Vagina (tissue), 2 donors: ENCODE data around the gene PACRG.

ENCODE experiments used
- POLR2A ChIP-seq, 2 donors: fragments of 450-650 bp; IDR thresholded peaks; one replicate each; pipeline ENCODE4 v1.6.1; 2017; ENCODE audit warnings: antibody characterized with exemption in 2 of 2, mild to moderate bottlenecking in 2 of 2, moderate library complexity in 2 of 2
- POLR2AphosphoS5 ChIP-seq, 2 donors: sonication (generic); formaldehyde crosslinking; IDR thresholded peaks; one replicate each; pipeline ENCODE4 v1.9.0; 2017; ENCODE audit warnings: antibody characterized with exemption in 2 of 2, mild to moderate bottlenecking in 2 of 2, low read depth in 1 of 2; ENCODE audit not compliant: insufficient read depth in 1 of 2

DNA sequence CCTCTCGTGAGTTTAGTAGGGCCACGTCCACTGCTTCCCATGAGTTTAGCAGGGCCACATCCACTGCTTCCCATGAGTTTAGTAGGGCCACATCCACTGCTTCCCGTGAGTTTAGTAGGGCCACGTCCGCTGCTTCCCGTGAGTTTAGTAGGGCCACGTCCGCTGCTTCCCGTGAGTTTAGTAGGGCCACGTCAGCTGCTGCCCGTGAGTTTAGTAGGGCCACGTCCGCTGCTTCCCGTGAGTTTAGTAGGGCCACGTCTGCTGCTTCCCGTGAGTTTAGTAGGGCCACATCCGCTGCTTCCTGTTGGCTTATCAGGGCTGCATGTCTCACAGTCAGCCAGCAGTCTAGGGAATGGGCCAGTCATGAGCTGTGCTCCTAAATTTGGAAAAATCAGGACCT, 573.1 kb downstream of the PACRG start:
- TF ChIP-seq POLR2AphosphoS5 (IDR thresholded peaks at IDR 0.05; ENCODE audit: insufficient read depth in 1 of 2, low read depth in 1 of 2) (no peak), POLR2A (IDR thresholded peaks at IDR 0.05) (no peak)
